GM06990 (cell line): ENCODE results near the gene CD2BP2.

ENCODE experiments used
- DNase-seq: peaks from one replicate; pipeline ENCODE4 v3.0.0-alpha.2; 2011; ENCODE audit not compliant: insufficient read length; ENCODE audit errors: extremely low read depth
- H3K27me3 ChIP-seq: replicated peaks from 2 replicates; pipeline ENCODE4 v1.6.0; 2011; ENCODE audit warnings: low read length; ENCODE audit not compliant: control insufficient read depth, insufficient read depth
- H3K36me3 ChIP-seq: 2 replicates; pipeline ENCODE4 v1.5.1; 2011; ENCODE audit warnings: low read length; ENCODE audit not compliant: control insufficient read depth, insufficient read depth
- H3K4me3 ChIP-seq: replicated peaks from 2 replicates; pipeline ENCODE4 v1.5.1; 2011; ENCODE audit warnings: low read depth, mild to moderate bottlenecking, control low read depth, low read length
- CTCF ChIP-seq: IDR thresholded peaks from 2 replicates; pipeline ENCODE4 v1.5.1; 2011; ENCODE audit warnings: low read length, control low read depth, mild to moderate bottlenecking, inconsistent platforms; ENCODE audit not compliant: insufficient read depth, poor library complexity, severe bottlenecking

The CD2BP2 gene

GRCh38 chr16:30376461-30376902 is 21.4 kb upstream of the CD2BP2 start:
- DNase-seq: no peak
- peaks cover 6% of the 10 kb centered on the region; the same call in 1 of the 2 replicates for H3K36me3 ChIP-seq
- H3K4me3 ChIP-seq: no peak overlapping the region
- no peaks in the 10 kb centered on the region for H3K27me3 ChIP-seq
- no peak for TF ChIP-seq CTCF

GRCh38 chr16:30375864-30376263 is 20.8 kb upstream of the CD2BP2 start:
- TF ChIP-seq CTCF: no peak

GRCh38 chr16:30374538-30374937 is 19.4 kb upstream of the CD2BP2 start, which contains the start of gene MYL11:
TSS of gene MYL11 (plus strand) at chr16:30374802. CDS start at chr16:30374858, 56 bp downstream.
- H3K27me3 ChIP-seq: no peaks in the 10 kb centered on the region
- H3K36me3 ChIP-seq: no peaks in the 10 kb centered on the region; the same call in 1 of the 2 replicates
- H3K4me3 ChIP-seq: no peak within 1 kb of the TSS
- DNase-seq: no peak
- no peak for TF ChIP-seq CTCF

More at GRCh38 chr16:30375864-30376263, 20.8 kb upstream of the CD2BP2 start:
- Histone ChIP-seq H3K4me3 (no peak overlapping the region), H3K36me3 (peaks cover 4% of the 10 kb centered on the region; the same call in 1 of the 2 replicates), H3K27me3 (no peaks in the 10 kb centered on the region)
- no peak for DNase-seq

GRCh38 chr16:30372725-30373124 is 17.6 kb upstream of the CD2BP2 start:
- H3K27me3 ChIP-seq: no peaks in the 10 kb centered on the region

GRCh38 chr16:30372038-30372712 is 17.1 kb upstream of the CD2BP2 start:
- no peak for DNase-seq
- no peak for TF ChIP-seq CTCF
- Histone ChIP-seq H3K4me3 (no peak overlapping the region), H3K36me3 (no peaks in the 10 kb centered on the region; the same call in 1 of the 2 replicates), H3K27me3 (no peaks in the 10 kb centered on the region)

More at GRCh38 chr16:30372725-30373124, 17.6 kb upstream of the CD2BP2 start:
- no peak for TF ChIP-seq CTCF
- H3K4me3 ChIP-seq: no peak overlapping the region
- no peaks in the 10 kb centered on the region; the same call in 1 of the 2 replicates for H3K36me3 ChIP-seq
- DNase-seq: no peak
